Activated CD4-positive, CD25-positive, alpha-beta regulatory T cell treated with anti-CD3 and anti-CD28 coated beads, Interleukin-2, amount 50 U/mL, for 16 hours (primary cell): ENCODE results near the gene CDC27.
"Not testable (repeated sequence)": the region's sequence is repeated elsewhere in the genome, so short reads cannot be mapped to it uniquely, and the experiment has no call there.

Source experiments
- DNase-seq: peaks from one replicate; pipeline ENCODE4 v3.0.0-alpha.2; 2020; ENCODE audit warnings: low read depth, low spot score

Gene CDC27

DNA sequence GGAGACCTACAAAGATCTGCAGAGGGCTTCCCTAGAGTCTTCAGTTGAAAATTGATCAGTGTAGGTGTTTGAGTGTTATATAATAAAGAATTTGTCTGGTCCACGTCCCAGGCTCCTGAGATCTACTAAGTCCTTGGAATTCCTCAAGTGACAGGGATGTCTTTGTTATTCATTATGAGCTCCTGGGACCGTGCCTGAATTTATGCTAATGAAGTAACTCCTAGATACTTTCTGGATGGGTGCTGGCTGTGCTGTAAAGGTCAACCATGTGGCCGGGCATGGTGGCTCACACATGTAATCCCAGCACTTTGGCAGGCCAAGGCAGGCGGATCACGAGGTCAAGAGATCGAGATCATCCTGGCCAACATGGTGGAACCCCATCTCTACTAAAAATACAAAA is 43.7 kb downstream of the CDC27 start:
- DNase-seq, result no peak

DNA sequence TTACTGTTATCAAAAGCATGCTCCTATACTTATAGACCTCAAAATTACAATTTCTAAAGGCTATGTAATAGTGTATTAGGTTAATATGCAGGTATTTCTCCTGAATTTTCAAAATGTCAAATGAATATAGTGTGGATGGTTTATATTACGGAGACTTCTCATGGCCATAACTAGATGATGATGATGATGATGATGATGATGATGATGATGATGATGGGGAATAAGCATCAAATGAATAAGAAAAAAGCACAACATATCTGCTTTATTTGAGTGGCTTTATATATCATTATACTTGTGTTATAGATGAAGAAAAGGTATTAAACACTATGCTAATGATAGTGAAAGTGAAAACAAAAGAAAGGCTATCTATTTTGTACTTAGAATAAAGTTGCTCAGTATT is 53.9 kb downstream of the CDC27 start:
- DNase-seq, result no peak

DNA sequence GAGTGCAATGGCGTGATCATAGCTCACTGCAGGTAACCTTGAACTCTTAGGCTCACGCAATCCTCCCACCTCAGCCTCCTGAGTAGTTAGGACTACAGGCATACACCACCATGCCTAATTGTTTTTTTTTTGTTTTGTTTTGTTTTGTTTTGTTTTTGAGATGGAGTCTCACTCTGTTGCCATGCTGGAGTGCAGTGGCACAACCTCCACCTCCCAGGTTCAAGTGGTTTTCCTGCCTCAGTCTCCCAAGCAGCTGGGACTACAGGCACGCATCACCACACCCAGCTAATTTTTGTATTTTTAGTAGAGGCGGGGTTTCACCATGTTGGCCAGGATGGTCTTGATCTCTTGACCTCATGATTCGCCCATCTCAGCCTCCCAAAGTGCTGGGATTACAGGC is 54.7 kb downstream of the CDC27 start:
- not testable (repeated sequence) for DNase-seq

DNA sequence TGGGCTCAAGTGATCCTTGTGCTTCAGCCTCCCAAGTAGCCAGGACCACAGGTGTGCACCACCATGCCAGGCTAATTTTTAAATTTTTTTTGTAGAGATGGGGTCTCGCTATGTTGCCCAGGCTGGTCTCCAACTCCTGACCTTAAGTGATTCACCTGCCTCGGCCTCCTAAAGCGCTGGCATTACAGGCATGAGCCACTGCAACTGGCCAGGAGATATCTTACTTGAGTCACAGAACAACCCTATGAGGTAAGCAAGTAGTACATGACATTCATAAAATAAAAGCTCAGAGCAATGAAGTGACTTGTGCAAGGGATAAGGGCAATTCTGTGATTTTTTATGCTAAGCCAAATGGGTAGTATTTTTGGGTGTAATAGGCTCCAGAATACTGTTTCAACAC is 57.3 kb downstream of the CDC27 start:
- no peak for DNase-seq

DNA sequence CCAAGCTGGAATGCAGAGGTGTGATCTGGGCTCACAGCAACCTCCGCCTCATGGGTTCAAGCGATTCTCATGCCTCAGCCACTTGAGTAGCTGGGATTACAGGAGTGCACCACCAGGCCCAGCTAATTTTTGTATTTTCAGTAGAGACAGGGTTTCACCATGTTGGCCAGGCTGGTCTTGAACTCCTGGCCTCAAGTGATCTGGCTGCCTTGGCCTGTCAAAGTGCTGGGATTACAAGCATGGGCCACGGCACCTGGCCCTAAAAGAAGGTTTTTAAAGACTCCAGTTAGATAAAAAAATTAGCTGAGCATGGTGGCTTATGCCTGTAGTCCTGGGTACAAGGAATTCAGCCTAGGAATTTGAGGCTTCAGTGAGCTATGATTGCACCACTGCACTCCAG is 62.3 kb downstream of the CDC27 start:
- DNase-seq, result not testable (repeated sequence)

DNA sequence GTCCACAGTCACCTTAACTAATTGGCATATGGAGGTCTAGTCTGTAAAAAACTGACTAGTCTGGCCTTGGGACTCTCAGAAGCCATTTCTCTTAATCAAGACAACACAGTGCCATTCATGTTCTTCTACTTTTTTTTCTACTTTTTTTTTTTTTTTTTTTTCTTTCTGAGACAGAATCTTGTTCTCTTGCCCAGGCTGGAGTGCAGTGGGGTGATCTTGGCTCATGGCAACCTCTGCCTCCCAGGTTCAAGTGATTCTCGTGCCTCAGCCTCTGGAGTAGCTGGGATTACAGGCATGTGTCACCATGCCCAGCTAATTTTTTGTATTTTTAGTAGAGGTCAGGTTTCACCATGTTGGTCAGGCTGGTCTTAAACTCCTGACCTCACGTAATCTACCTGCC is 65.8 kb downstream of the CDC27 start:
- DNase-seq, result not testable (repeated sequence)

DNA sequence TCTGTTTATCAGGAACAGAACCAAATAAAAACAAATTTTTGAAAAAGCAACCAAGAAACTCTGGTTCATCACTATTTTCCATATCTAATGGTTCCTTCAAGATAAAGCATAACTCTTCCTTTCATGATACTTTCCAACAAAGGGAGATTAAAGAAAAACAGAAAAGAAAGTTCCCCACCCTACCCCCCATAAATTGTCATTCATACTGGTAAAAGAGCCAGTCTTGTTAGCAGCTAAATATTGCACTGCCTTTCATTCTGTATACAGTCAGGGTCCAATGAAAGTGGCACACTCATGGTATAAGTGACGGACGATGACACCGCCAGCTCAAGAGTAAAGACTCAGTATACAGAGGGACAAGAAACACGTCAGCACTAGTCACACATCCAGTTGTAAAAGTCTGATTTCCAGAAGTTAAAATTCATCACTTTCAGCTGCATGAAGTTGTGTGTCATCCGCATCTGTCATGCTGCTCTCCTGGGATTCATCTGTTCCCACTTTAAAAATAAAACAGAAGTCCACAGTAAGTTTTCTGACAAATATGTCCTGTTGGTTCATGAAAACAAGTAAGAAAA is 68.5 kb downstream of the CDC27 start:
- no peak for DNase-seq

DNA sequence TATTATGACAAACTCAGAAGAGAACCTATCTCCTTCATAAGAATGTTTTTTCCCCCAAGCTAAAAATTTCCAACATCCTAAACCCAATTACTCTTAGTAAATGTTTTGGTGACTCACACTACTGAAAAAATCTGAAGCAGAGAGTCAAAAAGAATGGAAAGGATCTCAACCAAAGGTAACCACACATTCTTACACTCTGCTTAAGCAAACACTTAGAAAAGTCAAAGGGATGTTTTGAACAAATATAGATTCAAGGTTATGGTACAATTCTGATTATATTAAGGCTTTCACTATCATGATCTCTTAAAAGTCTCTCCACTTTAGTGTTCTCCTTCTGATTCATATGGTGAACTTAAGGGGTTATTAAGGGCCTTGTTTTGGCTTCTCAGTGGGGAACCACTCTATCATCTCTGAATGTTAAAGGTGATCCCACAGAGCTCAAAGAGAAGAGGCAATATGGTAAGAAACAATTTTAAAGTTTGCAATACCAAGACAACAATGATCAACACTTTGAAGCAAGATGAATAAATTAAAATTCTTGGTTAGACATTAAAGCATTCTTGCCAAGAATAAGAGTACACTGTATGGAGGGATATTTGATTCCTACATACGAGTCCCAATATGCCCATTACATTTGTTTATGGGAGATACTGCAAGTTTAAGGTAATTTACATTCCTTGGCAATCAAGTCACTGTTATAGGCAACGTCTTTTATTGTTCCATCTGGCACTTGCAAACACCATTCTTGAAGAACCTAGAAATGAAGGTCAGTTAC is 69.2 kb downstream of the CDC27 start:
- no peak for DNase-seq

DNA sequence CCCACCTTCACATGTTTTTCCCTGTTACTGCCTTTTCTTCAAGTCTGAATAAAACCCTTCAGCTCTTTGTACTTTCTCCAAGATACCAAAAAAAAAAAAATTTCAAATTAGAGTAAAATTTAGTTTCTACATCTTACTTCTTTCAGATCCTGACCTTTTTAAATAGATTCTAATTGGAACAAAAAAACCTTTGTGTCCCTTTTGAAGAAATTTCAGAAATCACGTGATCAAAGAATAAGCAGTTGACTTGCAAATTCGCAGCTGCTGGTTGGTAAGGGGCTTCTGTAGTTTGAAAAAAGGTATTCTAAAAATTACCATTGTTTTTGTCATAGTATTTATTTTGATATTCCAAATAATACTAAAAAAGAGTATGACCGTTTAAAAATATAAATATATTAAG is 71.7 kb downstream of the CDC27 start:
- DNase-seq, result no peak

DNA sequence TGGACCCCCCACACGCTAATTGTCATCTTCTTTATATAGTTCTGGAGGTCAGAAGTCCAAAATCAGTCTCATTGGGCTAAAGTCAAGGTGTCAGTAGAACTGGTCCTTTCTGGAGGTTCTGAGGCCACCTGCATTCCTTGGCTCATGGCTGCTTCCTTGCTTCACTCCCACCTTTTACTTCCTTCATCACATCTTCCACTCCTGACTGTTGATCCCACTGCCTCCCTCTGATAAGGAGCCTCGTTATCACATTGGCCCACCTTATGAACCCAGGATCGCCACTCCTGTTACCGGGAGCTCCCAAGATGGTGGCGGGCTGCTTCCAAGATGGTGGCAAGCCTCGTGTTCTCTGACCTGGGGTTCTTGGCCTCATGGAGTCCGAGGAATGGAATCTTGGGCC is 83.0 kb downstream of the CDC27 start:
- no peak for DNase-seq

DNA sequence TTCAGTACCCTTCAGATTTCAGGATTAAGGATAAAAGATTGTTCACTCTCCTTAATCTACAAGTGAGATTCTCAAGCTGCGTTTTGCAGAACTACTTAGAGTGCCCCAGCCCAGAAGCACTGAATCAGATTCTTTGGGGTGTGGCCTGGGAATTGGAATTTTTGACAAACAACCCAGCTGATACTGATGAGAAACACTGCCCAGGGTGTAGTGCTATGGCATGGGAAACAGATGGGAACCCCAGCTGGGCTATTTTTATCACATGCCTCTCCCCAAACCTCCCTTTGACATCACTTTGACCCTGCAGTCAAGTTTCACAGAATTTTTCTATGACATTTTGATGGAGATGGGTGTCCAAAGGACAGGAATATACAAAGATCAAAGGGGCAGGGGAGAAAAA is 83.8 kb downstream of the CDC27 start:
- not testable (repeated sequence) for DNase-seq

DNA sequence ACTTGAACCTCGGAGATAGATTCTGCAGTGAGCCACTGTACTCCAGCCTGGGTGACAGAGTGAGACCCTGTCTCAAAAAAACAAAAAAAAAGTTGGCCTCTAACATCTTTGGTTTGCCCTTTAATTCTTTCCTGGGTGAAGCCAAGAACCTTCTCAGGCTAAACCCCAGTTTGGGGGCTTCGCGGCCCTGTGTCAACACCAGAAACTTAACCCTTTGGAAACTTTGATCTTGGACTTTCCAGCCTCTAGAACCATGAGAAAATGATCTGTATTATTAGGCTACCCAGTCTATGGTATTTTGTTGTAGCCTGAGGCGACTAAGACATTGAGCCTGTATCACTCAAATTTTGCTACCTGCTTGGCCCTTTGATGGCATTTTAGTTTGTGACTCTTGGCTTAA is 86.2 kb downstream of the CDC27 start:
- no peak for DNase-seq

DNA sequence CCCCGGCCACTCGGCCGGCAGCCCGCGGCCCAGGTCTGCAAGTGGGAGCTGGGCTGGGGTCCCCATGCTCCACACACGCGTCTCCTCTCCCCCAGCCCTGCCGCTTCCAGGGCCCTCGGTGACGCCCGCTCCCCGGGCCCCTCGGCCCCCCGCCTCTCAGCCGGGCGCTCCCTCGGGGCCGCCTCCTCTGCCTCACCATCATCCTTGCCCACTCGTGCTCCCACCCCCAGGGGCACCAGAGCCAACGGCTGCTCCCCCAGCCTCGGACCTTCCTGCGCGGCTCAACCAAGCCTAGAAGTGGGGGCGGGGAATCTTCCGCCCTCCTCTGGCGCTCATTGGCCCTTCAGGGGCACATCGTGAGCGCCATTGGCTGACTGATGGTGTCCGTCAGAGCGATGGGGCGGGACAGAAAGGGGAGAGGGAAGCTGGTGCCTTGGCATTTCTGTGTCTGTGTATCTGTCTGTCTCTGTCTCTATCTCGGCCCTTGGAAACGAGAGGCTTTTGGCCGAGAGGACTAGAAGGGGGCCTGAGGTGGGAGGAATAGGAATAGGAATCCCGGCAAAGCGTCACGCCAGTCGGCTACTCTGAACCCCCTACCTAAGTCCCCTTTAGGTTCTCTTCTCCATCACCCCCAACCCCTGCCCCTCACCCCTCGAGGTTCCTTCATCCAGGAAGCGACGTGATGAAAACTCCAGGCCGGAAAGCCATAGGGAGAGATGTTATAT is 88.9 kb downstream of the CDC27 start:
- peak; percentile 82 for DNase-seq

DNA sequence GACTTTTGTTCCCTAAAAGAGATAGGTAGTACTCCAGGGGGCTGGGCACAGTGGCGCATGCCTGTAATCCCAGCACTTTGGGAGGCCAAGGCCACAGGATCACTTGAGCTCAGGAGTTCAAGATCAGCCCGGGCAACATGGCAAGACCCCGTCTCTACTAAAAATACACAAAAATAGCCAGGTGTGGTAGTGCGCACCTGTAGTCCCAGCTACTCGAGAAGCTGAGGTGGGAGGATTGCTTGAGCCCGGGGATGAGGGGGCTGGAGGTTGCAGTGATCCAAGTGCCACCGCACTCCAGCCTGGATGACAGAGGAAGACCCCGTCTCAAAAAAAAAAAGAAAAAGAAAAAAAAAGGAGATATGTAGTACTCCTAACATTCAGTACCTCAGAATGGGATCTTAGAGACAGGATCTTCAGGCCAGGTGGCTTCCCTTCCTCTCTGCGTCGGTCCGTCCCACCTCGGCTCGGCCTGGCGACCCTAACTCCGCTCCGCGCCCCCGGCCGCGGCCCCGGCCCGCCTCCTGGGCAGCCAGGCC is 89.6 kb downstream of the CDC27 start:
- DNase-seq, result no peak

DNA sequence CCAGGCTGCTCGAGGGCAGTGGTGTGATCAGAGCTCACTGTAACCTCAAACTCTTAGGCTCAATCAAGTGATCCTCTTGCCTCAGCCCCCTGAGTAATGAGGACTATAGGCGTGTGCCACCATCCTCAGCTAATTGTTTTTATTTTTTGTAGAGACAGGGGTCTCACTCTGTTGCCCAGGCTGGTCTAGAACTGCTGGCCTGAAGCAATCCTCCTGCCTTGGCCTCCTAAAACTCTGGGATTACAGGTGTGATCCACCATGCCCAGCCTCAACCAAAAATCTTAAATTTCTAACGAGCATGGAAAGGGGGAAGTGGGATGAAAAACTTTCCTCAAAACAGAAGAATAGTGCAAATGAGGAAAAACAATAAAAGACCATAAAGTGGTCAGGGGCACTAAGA is 92.8 kb downstream of the CDC27 start:
- DNase-seq, result no peak

DNA sequence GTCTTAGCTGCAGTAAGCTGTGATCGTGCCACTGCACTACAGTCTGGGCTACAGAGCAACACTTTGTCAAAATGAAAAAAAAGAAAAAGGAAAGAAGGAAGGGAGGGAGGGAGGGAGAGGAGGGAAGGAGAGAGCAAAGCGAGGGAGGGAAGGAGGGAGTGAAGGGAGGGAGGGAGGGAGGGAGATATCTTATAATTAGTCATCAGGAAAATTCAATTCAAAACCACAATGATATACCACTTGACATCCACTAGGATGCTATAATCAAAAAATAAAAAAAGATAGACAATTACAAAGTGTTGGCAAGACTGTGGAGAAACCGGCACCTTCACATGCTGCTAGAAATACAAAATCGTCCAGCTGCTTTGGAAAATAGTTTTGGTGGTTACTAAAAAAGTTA is 93.8 kb downstream of the CDC27 start:
- DNase-seq, result no peak

DNA sequence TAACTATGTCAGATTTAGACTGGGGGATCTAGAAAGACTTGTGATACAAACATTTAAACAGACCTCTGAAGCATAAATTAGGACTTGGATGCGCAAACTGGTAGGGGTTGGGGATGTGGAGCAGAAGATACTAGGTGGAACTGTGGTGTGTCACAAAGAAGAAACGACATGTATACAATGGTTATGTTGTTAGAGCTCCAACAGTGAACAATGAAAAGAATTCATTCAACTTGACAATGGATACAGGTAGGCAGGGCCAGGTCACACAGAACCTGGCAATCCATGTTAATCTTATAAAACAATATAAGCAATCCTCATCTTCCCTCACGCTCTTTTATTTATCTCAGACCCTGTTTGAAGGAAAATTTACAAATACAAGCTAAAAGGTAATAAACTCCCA is 102.0 kb downstream of the CDC27 start:
- no peak for DNase-seq

DNA sequence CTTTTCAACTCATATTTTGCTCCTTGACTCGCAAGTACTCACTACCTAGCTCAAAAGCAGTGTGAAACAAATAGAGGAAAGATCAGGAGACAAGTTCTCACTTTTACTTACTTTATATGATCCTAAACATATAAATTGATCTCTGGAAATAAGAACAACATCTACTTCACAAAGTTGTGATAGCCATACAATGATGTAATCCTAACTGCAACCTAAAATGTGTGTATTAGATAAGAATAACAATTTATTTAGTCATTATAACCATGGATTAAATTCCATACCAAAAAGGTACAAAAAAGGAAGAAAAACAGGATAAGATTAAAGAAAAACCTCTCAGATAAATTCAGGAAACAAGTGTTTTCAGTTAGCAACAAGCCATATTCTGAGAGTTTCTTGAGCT is 103.4 kb downstream of the CDC27 start:
- no peak for DNase-seq

DNA sequence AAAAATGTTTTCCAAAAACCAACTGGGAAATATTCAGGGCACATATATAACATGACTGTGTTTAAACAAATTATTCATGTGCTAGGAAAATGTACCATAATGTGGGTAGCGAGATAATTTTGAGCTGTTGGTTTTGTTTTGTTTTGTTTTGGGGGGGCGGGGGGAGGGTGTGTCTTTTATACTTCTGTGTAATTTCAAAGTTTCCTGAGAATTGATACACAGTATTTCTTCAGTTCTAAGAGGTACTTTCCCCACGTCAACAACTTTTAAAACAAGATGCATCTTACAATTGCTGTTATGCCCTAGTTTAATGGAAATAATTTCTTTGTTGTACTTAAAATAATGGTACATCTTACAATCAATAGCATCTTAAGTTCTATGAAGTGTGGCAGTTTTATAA is 110.3 kb downstream of the CDC27 start:
- DNase-seq, result no peak

DNA sequence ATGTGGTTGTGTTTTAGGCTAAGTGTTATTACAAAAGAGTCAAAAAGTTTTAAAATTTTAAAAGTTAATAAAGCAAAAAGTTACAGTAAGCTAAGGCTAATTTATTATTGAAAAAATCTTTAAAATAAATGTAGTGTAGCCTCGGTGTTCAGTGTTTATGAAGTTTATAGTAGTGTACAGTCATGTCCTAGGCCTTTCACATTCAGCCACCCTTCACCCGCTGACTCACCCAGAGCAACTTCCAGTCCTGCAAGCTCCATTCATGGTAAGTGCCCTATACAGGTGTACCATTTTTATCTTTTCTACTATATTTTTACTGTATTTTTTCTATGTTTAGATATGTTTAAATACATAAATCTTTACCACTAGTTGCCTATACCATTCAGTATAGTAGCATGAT is 111.5 kb downstream of the CDC27 start:
- DNase-seq, result no peak

DNA sequence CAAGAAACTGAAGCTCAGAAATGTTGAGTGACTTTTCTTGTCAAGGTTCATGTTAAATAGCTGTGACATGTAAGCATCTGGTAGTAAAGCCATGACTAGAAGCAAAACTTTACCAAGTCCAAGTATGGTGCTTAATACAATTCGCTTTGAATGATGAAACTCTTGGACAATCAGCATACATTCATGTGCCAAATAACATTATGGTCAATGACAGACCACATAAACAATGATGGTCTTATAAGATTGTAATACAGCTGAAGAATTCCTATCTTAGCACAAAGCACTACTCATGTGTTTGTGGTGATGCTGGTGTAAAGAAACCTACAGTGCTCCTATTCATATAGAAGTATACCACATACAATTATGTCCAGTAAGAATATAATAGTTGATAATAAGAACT is 112.9 kb downstream of the CDC27 start:
- DNase-seq, result no peak

DNA sequence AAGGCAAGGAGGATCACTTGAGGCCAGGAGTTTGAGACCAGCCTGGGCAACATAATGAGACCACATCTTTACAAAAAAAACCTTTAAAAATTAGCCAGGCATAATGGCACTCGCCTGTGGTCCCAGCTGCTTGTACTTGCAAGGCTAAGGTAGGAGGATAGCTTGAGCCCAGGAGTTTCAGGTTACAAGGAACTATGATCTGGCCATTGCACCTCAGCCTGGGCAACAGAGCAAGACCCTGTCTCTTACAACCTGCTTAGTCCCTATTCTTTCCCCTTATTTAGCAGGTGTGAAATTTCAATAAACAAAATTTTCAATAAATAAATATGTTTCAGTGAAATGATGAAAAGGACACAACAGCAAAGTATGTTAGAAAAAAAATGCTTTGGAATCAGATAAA is 114.7 kb downstream of the CDC27 start:
- DNase-seq, result not testable (repeated sequence)

DNA sequence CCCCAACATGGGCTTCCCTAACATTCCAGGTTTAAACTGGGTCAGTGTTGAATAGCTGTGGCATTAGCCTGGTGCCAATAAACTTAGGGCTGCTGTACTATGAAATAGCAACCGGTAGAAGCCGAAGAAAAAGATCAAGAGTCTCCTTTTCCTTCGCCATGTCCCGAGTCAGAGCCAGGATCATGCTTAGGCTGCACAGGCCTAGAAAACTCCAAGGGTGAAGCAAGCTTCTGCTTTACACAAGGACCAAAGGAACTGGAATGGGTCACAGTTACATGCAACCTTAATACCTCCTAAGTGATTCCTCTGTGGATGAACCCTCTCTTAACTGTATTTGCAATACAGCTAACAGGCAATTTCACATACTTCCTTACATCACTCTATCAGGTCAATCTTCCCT is 115.5 kb downstream of the CDC27 start:
- DNase-seq, result not testable (repeated sequence)
